GM12878 (cell line): ENCODE data around the gene COL18A1.

Experiments
- BHLHE40 ChIP-seq, 2 experiments: fragments of 450-650 bp in 1 of 2; IDR thresholded peaks; 2 replicates each; pipeline ENCODE4 v1.6.1; 2011 to 2017; ENCODE audit warnings: low read depth in 2 of 2, borderline replicate concordance in 1 of 2, improper control_type of control experiment in 1 of 2, low read length in 1 of 2, mild to moderate bottlenecking in 1 of 2
- CBFB ChIP-seq: IDR thresholded peaks from 2 replicates; pipeline ENCODE4 v1.6.1; 2016; ENCODE audit warnings: antibody characterized with exemption, low read depth
- CTCF ChIP-seq, 3 experiments: IDR thresholded peaks in 2 of 3; conservative IDR thresholded peaks in 1 of 3; 2 replicates each; pipeline ENCODE4 v1.5.1; 2011; ENCODE audit warnings: low read depth in 3 of 3, low read length in 3 of 3, mild to moderate bottlenecking in 3 of 3, control low read depth in 2 of 3, moderate library complexity in 2 of 3, inconsistent platforms in 1 of 3, mixed read lengths in 1 of 3; ENCODE audit not compliant: control insufficient read depth in 2 of 3, insufficient read depth in 1 of 3; ENCODE audit errors: extremely low read depth in 1 of 3
- GABPA ChIP-seq: IDR thresholded peaks from 2 replicates; pipeline ENCODE4 v1.6.1; 2014; ENCODE audit warnings: antibody characterized with exemption, low read depth, mild to moderate bottlenecking, inconsistent platforms
- JUND ChIP-seq: IDR thresholded peaks from 2 replicates; pipeline ENCODE4 v1.6.1; 2012; ENCODE audit warnings: low read depth, mild to moderate bottlenecking, low read length, improper control_type of control experiment, moderate library complexity
- POLR2AphosphoS2 ChIP-seq: IDR thresholded peaks from 2 replicates; pipeline ENCODE4 v1.6.1; 2011; ENCODE audit warnings: low read depth, mild to moderate bottlenecking, low read length, improper control_type of control experiment, moderate library complexity
- POLR2AphosphoS5 ChIP-seq: IDR thresholded peaks from 2 replicates; pipeline ENCODE4 v1.6.1; 2011; ENCODE audit warnings: mild to moderate bottlenecking, low read length, inconsistent platforms
- RCOR1 ChIP-seq: conservative IDR thresholded peaks from 2 replicates; pipeline ENCODE4 v1.6.1; 2012; ENCODE audit warnings: low read depth, low read length, improper control_type of control experiment
- REST ChIP-seq: IDR thresholded peaks from 2 replicates; pipeline ENCODE4 v1.6.1; 2012; ENCODE audit warnings: mild to moderate bottlenecking, low read depth, low read length
- SIN3A ChIP-seq: IDR thresholded peaks from 2 replicates; pipeline ENCODE4 v1.6.1; 2012; ENCODE audit warnings: low read depth, low read length, improper control_type of control experiment
- TAF1 ChIP-seq: IDR thresholded peaks from 2 replicates; pipeline ENCODE4 v1.6.1; 2011; ENCODE audit warnings: mild to moderate bottlenecking, low read depth, low read length, borderline replicate concordance
- WRNIP1 ChIP-seq: IDR thresholded peaks from 2 replicates; pipeline ENCODE4 v1.6.1; 2011; ENCODE audit warnings: low read depth, low read length, improper control_type of control experiment, borderline replicate concordance

DNA sequence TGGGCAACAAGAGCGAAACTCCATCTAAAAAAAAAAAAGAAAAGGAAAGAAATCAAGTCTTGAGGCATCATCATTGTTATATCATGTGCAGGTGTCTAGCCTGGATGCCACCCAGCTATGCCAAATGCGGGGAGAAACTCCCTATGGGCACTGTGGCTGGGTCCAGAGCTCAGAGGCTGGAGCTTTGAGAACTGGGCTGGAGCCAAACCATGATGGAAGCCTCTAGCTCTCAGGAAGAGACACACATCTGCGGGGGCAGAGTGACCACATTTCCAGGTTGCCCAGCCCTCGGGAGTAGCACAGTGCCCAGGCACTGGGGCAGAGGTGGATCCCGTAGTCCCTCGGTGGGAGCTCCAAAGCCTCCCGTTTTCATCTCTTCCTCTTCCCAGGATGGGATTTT, 58.9 kb downstream of the COL18A1 start:
- no peak for TF ChIP-seq GABPA
- no peak for TF ChIP-seq WRNIP1
- TF ChIP-seq CTCF (IDR thresholded peaks at IDR 0.05 in 2 of 3, conservative IDR thresholded peaks at IDR 0.05 in 1 of 3; ENCODE audit: control insufficient read depth in 2 of 3, extremely low read depth in 1 of 3, insufficient read depth in 1 of 3, low read depth in 3 of 3, low read length in 3 of 3) = no peak
- TF ChIP-seq BHLHE40 (IDR thresholded peaks at IDR 0.05; ENCODE audit: borderline replicate concordance in 1 of 2, low read depth in 2 of 2, low read length in 1 of 2) = no peak
- TF ChIP-seq POLR2AphosphoS2 = no peak
- TF ChIP-seq CBFB = no peak
- TF ChIP-seq REST = no peak
- TF ChIP-seq RCOR1 = no peak
- no peak for TF ChIP-seq POLR2AphosphoS5
- no peak for TF ChIP-seq JUND
- no peak for TF ChIP-seq TAF1
- no peak for TF ChIP-seq SIN3A
